Measurements from ENCODE around the gene TEAD2.

- TF ChIP-seq CTCF (IDR thresholded peaks at IDR 0.05; ENCODE audit: insufficient read depth, low read length, poor library complexity, severe bottlenecking) (no peak), EZH2phosphoT487 (conservative IDR thresholded peaks at IDR 0.05; ENCODE audit: low read length) (no peak)
These were observed 673 bp downstream of the TEAD2 start for GRCh38 chr19:49361438-49362047.

Measured in SU-DHL-6 (cell line).